HCT116 (cell line): Measurements from ENCODE around the gene H6PD. TPM values are rescaled to one million over a fixed set of nuclear protein-coding genes. Genes with fewer than 3 reads are reported as not detected.

ENCODE experiments used
- ATAC-seq: fragments of 200-7000 bp; cut with Tn5 transposase; 2 replicates; pipeline ENCODE4 v1.9.1; 2020; ENCODE audit warnings: mild to moderate bottlenecking, moderate library complexity
- BruUV-seq: library from RNA; stranded (reverse); fragments of 400-500 nt; replicated peaks from 2 replicates; lab custom pipeline; 2021; lab: Mats Ljungman, UMichigan
- CTCF ChIA-PET: fragments of 300-600 bp; sonication (Branson Sonifier 250); formaldehyde crosslinking; loops from one replicate; lab custom pipeline; 2021; ENCODE audit warnings: antibody characterized with exemption; lab: Charles Lee
- POLR2A ChIA-PET: fragments of 300-600, 350-600 bp; sonication (Branson Sonifier 250); formaldehyde crosslinking; loops from one replicate; lab custom pipeline; 2021; ENCODE audit warnings: antibody characterized with exemption; lab: Charles Lee
- RAD21 ChIA-PET, 2 experiments: fragments of 300-600 bp; sonication (Branson Sonifier 250); formaldehyde crosslinking; loops; one replicate each; lab custom pipeline; 2023; ENCODE audit warnings: low total read pairs in 2 of 2; ENCODE audit not compliant: uncharacterized antibody in 2 of 2, unreplicated experiment in 2 of 2, low non-redundant PET in 1 of 2; lab: Charles Lee
- DNase-seq: peaks from one replicate; pipeline ENCODE4 v3.0.0-alpha.2; 2010; ENCODE audit warnings: low read depth, low spot score
- H2AFZ ChIP-seq: fragments of 200-600 bp; shearing (Covaris generic), sonication (generic); 2 replicates; pipeline ENCODE4 v1.6.1; 2017; ENCODE audit warnings: low read depth, mixed run types, mixed read lengths, antibody characterized with exemption, low read length; ENCODE audit not compliant: poor library complexity, severe bottlenecking
- H3K27ac ChIP-seq: 2 replicates; pipeline ENCODE4 v1.5.1; 2012; ENCODE audit warnings: low read depth, low read length
- H3K27me3 ChIP-seq: fragments of 200-600 bp; sonication (generic); 2 replicates; pipeline ENCODE4 v1.6.1; 2016; ENCODE audit warnings: mixed run types, low read length, mixed read lengths; ENCODE audit not compliant: insufficient read depth
- H3K36me3 ChIP-seq, 2 experiments: fragments of 200-500 bp in 1 of 2; fragments of 200-600 bp in 1 of 2; sonication (Bioruptor generic) in 1 of 2; sonication (generic) in 1 of 2; 2 replicates each; pipeline versions ENCODE4 v1.5.1 to v1.6.1; 2014 to 2016; ENCODE audit warnings: low read length in 2 of 2, inconsistent platforms in 1 of 2, mixed read lengths in 1 of 2, mixed run types in 1 of 2; ENCODE audit not compliant: insufficient read depth in 2 of 2, control insufficient read depth in 1 of 2
- H3K4me1 ChIP-seq, 2 experiments: fragments of 200-600 bp in 1 of 2; sonication (generic) in 1 of 2; 2 replicates each; pipeline versions ENCODE4 v1.5.1 to v1.6.1; 2012 to 2017; ENCODE audit warnings: low read length in 2 of 2, inconsistent platforms in 1 of 2, mild to moderate bottlenecking in 1 of 2, mixed read lengths in 1 of 2, mixed run types in 1 of 2, moderate library complexity in 1 of 2; ENCODE audit not compliant: insufficient read depth in 2 of 2, control insufficient read depth in 1 of 2
- H3K4me2 ChIP-seq: fragments of 200-600 bp; sonication (generic); 2 replicates; pipeline ENCODE4 v1.6.1; 2017; ENCODE audit warnings: mixed run types, low read length, mixed read lengths
- H3K4me3 ChIP-seq, 2 experiments: fragments of 200-600 bp in 1 of 2; sonication (generic) in 1 of 2; replicated peaks in 1 of 2; 2 replicates each; pipeline ENCODE4 v1.5.1; 2011 to 2016; ENCODE audit warnings: low read length in 2 of 2, control low read depth in 1 of 2, low read depth in 1 of 2, mild to moderate bottlenecking in 1 of 2, mixed read lengths in 1 of 2, mixed run types in 1 of 2
- H3K79me2 ChIP-seq: fragments of 200-600 bp; sonication (generic); 2 replicates; pipeline ENCODE4 v1.6.1; 2017; ENCODE audit warnings: mild to moderate bottlenecking, mixed run types, low read length, moderate library complexity, mixed read lengths; ENCODE audit not compliant: insufficient read depth
- H3K9ac ChIP-seq: fragments of 200-600 bp; sonication (generic); 2 replicates; pipeline ENCODE4 v1.6.1; 2016; ENCODE audit warnings: low read length, mixed read lengths
- H3K9me2 ChIP-seq: fragments of 200-600 bp; sonication (generic), shearing (Covaris generic); 2 replicates; pipeline ENCODE4 v1.6.1; 2017; ENCODE audit warnings: mixed run types, mild to moderate bottlenecking, moderate library complexity; ENCODE audit not compliant: insufficient read depth
- H3K9me3 ChIP-seq, 2 experiments: fragments of 200-500 bp in 1 of 2; fragments of 200-600 bp in 1 of 2; sonication (Bioruptor generic) in 1 of 2; sonication (generic) in 1 of 2; 2 replicates each; pipeline ENCODE4 v1.6.1; 2014 to 2017; ENCODE audit warnings: low read length in 2 of 2, mixed read lengths in 2 of 2, inconsistent platforms in 1 of 2, low read depth in 1 of 2, mild to moderate bottlenecking in 1 of 2, mixed run types in 1 of 2, moderate library complexity in 1 of 2; ENCODE audit not compliant: control insufficient read depth in 1 of 2, insufficient read depth in 1 of 2
- H4K20me1 ChIP-seq: fragments of 200-600 bp; sonication (generic), shearing (Covaris generic); 2 replicates; pipeline ENCODE4 v1.6.1; 2017; ENCODE audit warnings: mixed run types, mild to moderate bottlenecking, moderate library complexity; ENCODE audit not compliant: insufficient read depth
- CBX3 ChIP-seq: IDR thresholded peaks from 2 replicates; pipeline ENCODE4 v1.6.1; 2012; ENCODE audit warnings: low read depth
- CEBPB ChIP-seq: IDR thresholded peaks from 2 replicates; pipeline ENCODE4 v1.6.1; 2012; ENCODE audit warnings: low read depth
- EGR1 ChIP-seq: IDR thresholded peaks from 2 replicates; pipeline ENCODE4 v1.6.1; 2012; ENCODE audit warnings: low read depth
- ELF1 ChIP-seq: IDR thresholded peaks from 2 replicates; pipeline ENCODE4 v1.6.1; 2012; ENCODE audit warnings: low read depth, borderline replicate concordance
- EZH2 ChIP-seq: fragments of 200-600 bp; sonication (generic); IDR thresholded peaks from 2 replicates; pipeline ENCODE4 v1.6.1; 2017; ENCODE audit warnings: antibody characterized with exemption, mixed run types
- FOSL1 ChIP-seq: IDR thresholded peaks from 2 replicates; pipeline ENCODE4 v1.6.1; 2012; ENCODE audit warnings: low read depth
- JUND ChIP-seq: IDR thresholded peaks from 2 replicates; pipeline ENCODE4 v1.6.1; 2012
- POLR2A ChIP-seq: IDR thresholded peaks from 2 replicates; pipeline ENCODE4 v1.7.0; 2011; ENCODE audit warnings: borderline replicate concordance; ENCODE audit not compliant: insufficient read depth, insufficient read length; ENCODE audit errors: extremely low read depth
- POLR2AphosphoS5 ChIP-seq: IDR thresholded peaks from 2 replicates; pipeline ENCODE4 v1.6.1; 2011; ENCODE audit warnings: mild to moderate bottlenecking, low read depth, low read length, moderate library complexity
- SIN3A ChIP-seq: IDR thresholded peaks from 2 replicates; pipeline ENCODE4 v1.6.1; 2012; ENCODE audit warnings: low read depth
- SRF ChIP-seq: IDR thresholded peaks from 2 replicates; pipeline ENCODE4 v1.6.1; 2012; ENCODE audit warnings: low read depth
- YY1 ChIP-seq: IDR thresholded peaks from 2 replicates; pipeline ENCODE4 v1.6.1; 2011; ENCODE audit warnings: low read length, low read depth, moderate library complexity, mild to moderate bottlenecking; ENCODE audit not compliant: insufficient replicate concordance; ENCODE audit errors: extremely low read depth
- ZFX ChIP-seq: fragments of 450-650 bp; IDR thresholded peaks from 2 replicates; pipeline ENCODE4 v1.6.1; 2017
- intact Hi-C: fragments of 100-400 bp; cut with micrococcal nuclease; formaldehyde crosslinking; loops from 2 replicates; pipeline ENCODE4 v1.10.0; 2022
- total RNA-seq: library from RNA; stranded (reverse); gene quantifications from one replicate; pipeline ENCODE4 v1.2.1, GENCODE V29; 2021; ENCODE audit not compliant: unreplicated experiment
- TF ChIP-seq, protein P1 (sequence below): IDR thresholded peaks from 2 replicates; pipeline ENCODE4 v1.6.1; 2012
- TF ChIP-seq, protein P2 (sequence below): IDR thresholded peaks from 2 replicates; pipeline ENCODE4 v1.6.1; 2012; ENCODE audit warnings: low read depth
- TF ChIP-seq, protein P3 (sequence below): IDR thresholded peaks from 2 replicates; pipeline ENCODE4 v1.6.1; 2011; ENCODE audit warnings: mild to moderate bottlenecking, low read length, moderate library complexity; ENCODE audit not compliant: insufficient replicate concordance; ENCODE audit errors: extremely low read depth

Gene H6PD
- total RNA-seq, 1 experiment from 2014 or later = 16.2 TPM

DNA sequence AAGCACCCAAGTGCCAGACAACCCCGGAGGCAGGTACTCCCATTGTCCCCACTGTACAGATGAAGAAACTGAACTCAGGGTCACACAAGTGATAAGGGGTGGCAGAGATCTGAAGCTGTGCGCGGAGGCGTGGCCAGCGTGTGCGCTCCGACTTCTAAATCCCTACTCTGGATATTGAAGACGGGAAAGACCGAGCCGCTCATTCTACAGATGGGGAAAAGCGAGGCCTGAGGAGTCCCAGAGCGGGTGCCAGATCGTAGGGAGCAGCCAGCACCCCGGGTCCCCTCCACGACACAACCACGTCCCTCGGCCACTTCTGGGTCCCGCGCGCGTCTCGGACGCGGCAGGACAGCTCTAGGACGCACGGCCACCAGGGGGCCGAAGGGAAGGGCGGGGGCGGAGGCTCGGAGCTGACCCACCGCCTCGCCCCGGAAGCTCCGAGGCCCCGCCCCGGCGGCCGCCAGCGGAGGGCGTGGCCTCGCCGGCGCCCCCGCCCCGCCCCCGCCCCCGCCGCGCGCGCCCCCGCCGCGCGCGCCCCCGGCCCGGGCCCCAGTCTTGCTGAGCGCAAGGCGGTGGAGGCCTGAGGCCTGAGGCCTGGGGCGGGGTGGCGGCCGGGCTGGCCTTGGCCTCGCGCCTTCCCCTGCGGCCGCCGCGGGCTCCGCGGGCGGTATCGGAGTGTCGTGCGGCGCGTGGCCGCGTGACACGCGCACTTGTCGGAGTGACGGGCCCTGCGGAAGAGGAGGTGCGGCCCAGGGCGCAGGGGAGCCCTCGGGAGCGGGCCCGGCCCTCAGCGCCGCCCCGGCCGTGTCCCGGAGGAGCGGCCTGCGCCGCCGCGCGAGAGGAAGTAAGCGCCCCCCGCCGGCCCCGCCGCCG is at the start of gene H6PD (continued):
- no peak for TF ChIP-seq CEBPB
- peak; percentile 99 for TF ChIP-seq ZFX
- TF ChIP-seq SRF = no peak
- TF ChIP-seq, protein P1, sequence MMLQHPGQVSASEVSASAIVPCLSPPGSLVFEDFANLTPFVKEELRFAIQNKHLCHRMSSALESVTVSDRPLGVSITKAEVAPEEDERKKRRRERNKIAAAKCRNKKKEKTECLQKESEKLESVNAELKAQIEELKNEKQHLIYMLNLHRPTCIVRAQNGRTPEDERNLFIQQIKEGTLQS = no peak
- TF ChIP-seq SIN3A = no peak
- TF ChIP-seq, all 23 proteins: peak for 9

DNA sequence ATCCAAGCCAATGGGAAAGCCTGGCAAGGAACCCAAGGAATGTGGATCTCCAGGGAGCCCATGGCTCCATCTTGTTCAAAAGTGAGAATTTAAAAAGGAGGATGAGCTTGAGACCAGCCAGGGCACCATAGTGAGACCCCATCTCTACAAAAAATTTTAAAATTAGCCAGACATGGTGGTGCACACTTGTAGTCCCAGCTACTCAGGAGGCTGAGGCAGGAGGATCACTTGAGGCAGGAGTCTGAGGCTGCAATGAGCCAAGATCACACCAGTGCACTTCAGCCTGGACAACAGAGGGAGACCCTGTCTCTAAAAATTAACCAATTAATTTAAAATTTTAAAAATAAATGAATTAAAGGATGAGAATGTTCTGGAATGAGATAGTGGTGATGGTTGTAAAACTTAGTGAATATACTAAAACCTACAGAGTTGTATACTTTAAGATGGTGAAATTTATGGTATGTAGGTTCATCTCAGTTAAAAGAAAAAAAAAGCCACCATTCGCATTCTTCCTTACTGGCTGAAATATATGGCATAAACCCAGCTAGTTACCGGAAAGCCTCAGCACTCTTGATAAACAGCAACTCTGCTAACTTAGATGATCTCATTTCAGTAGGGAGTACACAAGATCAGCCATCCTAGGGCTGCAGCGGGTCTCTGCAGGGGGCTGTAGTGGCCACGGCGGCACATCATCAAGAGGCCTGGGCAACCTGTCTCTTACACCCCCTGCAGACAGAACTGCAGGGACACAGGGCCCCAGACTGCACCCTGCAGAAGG is 48.3 kb upstream of the H6PD start:
- Histone ChIP-seq H3K36me3 (no peaks in the 10 kb centered on the region), H3K4me1 (peaks cover 0 to 21% of the 10 kb centered on the region in 2 experiments; a peak in 1 of 4 replicates), H3K4me2 (no peak overlapping the region), H2AFZ (no peak overlapping the region), H3K9me2 (no peaks in the 10 kb centered on the region), H4K20me1 (no peaks in the 10 kb centered on the region), H3K79me2 (peaks cover 7% of the 10 kb centered on the region; the same call in 1 of the 2 replicates), H3K4me3 (no peak overlapping the region), H3K27me3 (no peaks in the 10 kb centered on the region), H3K27ac (no peak overlapping the region), H3K9ac (no peak overlapping the region), H3K9me3 (no peaks in the 10 kb centered on the region)
- intact Hi-C loops = no loop called here
- no peak for DNase-seq
- POLR2A ChIA-PET = no interaction called here
- no TSS peak for BruUV-seq
- CTCF ChIA-PET = interaction anchor here (1.1 kb wide), 1 partner anchor 44 kb away, joined by 3 read pairs; no protein-coding TSS in a partner anchor
- ATAC-seq = no peak
- RAD21 ChIA-PET = no interaction called here
- TF ChIP-seq CBX3 (no peak), FOSL1 (no peak), EGR1 (no peak), ZFX (no peak), POLR2A (no peak), JUND (no peak), YY1 (no peak), CEBPB (no peak), EZH2 (no peak), ELF1 (no peak), POLR2AphosphoS5 (no peak)
- TF ChIP-seq, protein P2, sequence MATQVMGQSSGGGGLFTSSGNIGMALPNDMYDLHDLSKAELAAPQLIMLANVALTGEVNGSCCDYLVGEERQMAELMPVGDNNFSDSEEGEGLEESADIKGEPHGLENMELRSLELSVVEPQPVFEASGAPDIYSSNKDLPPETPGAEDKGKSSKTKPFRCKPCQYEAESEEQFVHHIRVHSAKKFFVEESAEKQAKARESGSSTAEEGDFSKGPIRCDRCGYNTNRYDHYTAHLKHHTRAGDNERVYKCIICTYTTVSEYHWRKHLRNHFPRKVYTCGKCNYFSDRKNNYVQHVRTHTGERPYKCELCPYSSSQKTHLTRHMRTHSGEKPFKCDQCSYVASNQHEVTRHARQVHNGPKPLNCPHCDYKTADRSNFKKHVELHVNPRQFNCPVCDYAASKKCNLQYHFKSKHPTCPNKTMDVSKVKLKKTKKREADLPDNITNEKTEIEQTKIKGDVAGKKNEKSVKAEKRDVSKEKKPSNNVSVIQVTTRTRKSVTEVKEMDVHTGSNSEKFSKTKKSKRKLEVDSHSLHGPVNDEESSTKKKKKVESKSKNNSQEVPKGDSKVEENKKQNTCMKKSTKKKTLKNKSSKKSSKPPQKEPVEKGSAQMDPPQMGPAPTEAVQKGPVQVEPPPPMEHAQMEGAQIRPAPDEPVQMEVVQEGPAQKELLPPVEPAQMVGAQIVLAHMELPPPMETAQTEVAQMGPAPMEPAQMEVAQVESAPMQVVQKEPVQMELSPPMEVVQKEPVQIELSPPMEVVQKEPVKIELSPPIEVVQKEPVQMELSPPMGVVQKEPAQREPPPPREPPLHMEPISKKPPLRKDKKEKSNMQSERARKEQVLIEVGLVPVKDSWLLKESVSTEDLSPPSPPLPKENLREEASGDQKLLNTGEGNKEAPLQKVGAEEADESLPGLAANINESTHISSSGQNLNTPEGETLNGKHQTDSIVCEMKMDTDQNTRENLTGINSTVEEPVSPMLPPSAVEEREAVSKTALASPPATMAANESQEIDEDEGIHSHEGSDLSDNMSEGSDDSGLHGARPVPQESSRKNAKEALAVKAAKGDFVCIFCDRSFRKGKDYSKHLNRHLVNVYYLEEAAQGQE = no peak
- TF ChIP-seq, protein P1 = no peak
- TF ChIP-seq, protein P3, sequence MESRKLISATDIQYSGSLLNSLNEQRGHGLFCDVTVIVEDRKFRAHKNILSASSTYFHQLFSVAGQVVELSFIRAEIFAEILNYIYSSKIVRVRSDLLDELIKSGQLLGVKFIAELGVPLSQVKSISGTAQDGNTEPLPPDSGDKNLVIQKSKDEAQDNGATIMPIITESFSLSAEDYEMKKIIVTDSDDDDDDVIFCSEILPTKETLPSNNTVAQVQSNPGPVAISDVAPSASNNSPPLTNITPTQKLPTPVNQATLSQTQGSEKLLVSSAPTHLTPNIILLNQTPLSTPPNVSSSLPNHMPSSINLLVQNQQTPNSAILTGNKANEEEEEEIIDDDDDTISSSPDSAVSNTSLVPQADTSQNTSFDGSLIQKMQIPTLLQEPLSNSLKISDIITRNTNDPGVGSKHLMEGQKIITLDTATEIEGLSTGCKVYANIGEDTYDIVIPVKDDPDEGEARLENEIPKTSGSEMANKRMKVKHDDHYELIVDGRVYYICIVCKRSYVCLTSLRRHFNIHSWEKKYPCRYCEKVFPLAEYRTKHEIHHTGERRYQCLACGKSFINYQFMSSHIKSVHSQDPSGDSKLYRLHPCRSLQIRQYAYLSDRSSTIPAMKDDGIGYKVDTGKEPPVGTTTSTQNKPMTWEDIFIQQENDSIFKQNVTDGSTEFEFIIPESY = no peak
